Myocyte (in vitro differentiated cells): ENCODE results near the gene RTP5. TPM values are rescaled to one million over a fixed set of nuclear protein-coding genes. Genes with fewer than 3 reads are reported as not detected.
"Not testable (repeated sequence)": the region's sequence is repeated elsewhere in the genome, so short reads cannot be mapped to it uniquely, and the experiment has no call there.

Experiments
- DNase-seq: peaks from one replicate; pipeline ENCODE4 v3.0.0-alpha.2; 2012; ENCODE audit warnings: low read depth
- total RNA-seq: library from RNA; depleted of rRNA; stranded (reverse); fragments of >200 nt; gene quantifications from 2 replicates; pipeline ENCODE4 v1.2.3, GENCODE V29; 2014

Gene RTP5
- total RNA-seq, 1 donor from 2014 or later, result 0.08 TPM

GRCh38 chr2:241900251-241901017 lies 30.9 kb downstream of the RTP5 start:
- DNase-seq, result no peak

GRCh38 chr2:241901018-241901380 lies 31.5 kb downstream of the RTP5 start:
- DNase-seq, result no peak

GRCh38 chr2:241901500-241902351 lies 32.2 kb downstream of the RTP5 start:
- DNase-seq, result no peak

GRCh38 chr2:241902357-241902991 lies 32.9 kb downstream of the RTP5 start:
- DNase-seq, result no peak

- DNase-seq, result no peak
These were observed 33.8 kb downstream of the RTP5 start for GRCh38 chr2:241903121-241904010.

- DNase-seq, result no peak
These were observed 34.6 kb downstream of the RTP5 start for GRCh38 chr2:241904011-241904718.

- DNase-seq, result no peak
These were observed 35.5 kb downstream of the RTP5 start for GRCh38 chr2:241904791-241905710.

GRCh38 chr2:241905716-241906377 lies 36.3 kb downstream of the RTP5 start:
- no peak for DNase-seq

GRCh38 chr2:241906378-241906770 lies 36.8 kb downstream of the RTP5 start:
- DNase-seq, result not testable (repeated sequence)

GRCh38 chr2:241906826-241907570 lies 37.5 kb downstream of the RTP5 start:
- DNase-seq, result no peak

- not testable (repeated sequence) for DNase-seq
These were observed 38.3 kb downstream of the RTP5 start for GRCh38 chr2:241907831-241908230.

- no peak for DNase-seq
These were observed 39.3 kb downstream of the RTP5 start for GRCh38 chr2:241908686-241909420.

GRCh38 chr2:241909769-241910168 lies 40.2 kb downstream of the RTP5 start:
- DNase-seq, result no peak

- no peak for DNase-seq
These were observed 41.3 kb downstream of the RTP5 start for GRCh38 chr2:241910604-241911520.

- no peak for DNase-seq
These were observed 42.0 kb downstream of the RTP5 start for GRCh38 chr2:241911551-241911950.

- DNase-seq, result no peak
These were observed 42.6 kb downstream of the RTP5 start for GRCh38 chr2:241912021-241912555.
